HepG2 (cell line): ENCODE results near the gene TLE2. TPM values are rescaled to one million over a fixed set of nuclear protein-coding genes. Genes with fewer than 3 reads are reported as not detected.
A peak's percentile ranks its signal among the peaks of the same experiment; 100 is the strongest.

Source experiments
- ATRX ChIP-seq: sonication (generic); formaldehyde crosslinking; IDR thresholded peaks from 2 replicates; pipeline ENCODE4 v1.4.0; 2020; ENCODE audit warnings: missing genetic modification reagents, borderline replicate concordance
- ISX ChIP-seq: sonication (generic); formaldehyde crosslinking; conservative IDR thresholded peaks from 2 replicates; pipeline ENCODE4 v1.5.0; 2020; ENCODE audit warnings: missing genetic modification reagents
- JUND ChIP-seq: sonication (generic); formaldehyde crosslinking; IDR thresholded peaks from 2 replicates; pipeline ENCODE4 v1.8.0; 2022; ENCODE audit warnings: mild to moderate bottlenecking, missing genetic modification reagents
- PTBP1 ChIP-seq: fragments of 200-400 bp; formaldehyde crosslinking; IDR thresholded peaks from 2 replicates; pipeline ENCODE4 v1.6.1; 2018; ENCODE audit warnings: low read length, low read depth; ENCODE audit not compliant: poor library complexity, severe bottlenecking
- SALL1 ChIP-seq: sonication (generic); formaldehyde crosslinking; IDR thresholded peaks from 2 replicates; pipeline ENCODE4 v1.8.0; 2022; ENCODE audit warnings: mild to moderate bottlenecking, missing genetic modification reagents
- SOX13 ChIP-seq, 3 experiments: fragments of 450-650 bp in 1 of 3; sonication (generic) in 1 of 3; formaldehyde crosslinking in 1 of 3; IDR thresholded peaks in 2 of 3; conservative IDR thresholded peaks in 1 of 3; 2 replicates each; pipeline versions ENCODE4 v1.5.0 to v1.6.1; 2016 to 2020; ENCODE audit warnings: antibody characterized with exemption in 1 of 3, mild to moderate bottlenecking in 1 of 3, missing compliant biosample characterization in 1 of 3, missing genetic modification reagents in 1 of 3, moderate library complexity in 1 of 3
- ZBTB21 ChIP-seq: sonication (generic); formaldehyde crosslinking; IDR thresholded peaks from 2 replicates; pipeline ENCODE4 v1.4.0; 2020; ENCODE audit warnings: missing genetic modification reagents
- ZNF205 ChIP-seq: IDR thresholded peaks from 2 replicates; pipeline ENCODE4 v1.6.1; 2018; ENCODE audit warnings: missing biosample characterization, missing genetic modification reagents
- ZNF552 ChIP-seq: sonication (generic); formaldehyde crosslinking; IDR thresholded peaks from 2 replicates; pipeline ENCODE4 v1.9.0; 2022; ENCODE audit warnings: missing genetic modification reagents, mild to moderate bottlenecking, borderline replicate concordance
- ZNF572 ChIP-seq: sonication (generic); formaldehyde crosslinking; IDR thresholded peaks from 2 replicates; pipeline ENCODE4 v1.5.1; 2020; ENCODE audit warnings: mild to moderate bottlenecking, missing genetic modification reagents
- ZNF615 ChIP-seq: sonication (generic); formaldehyde crosslinking; IDR thresholded peaks from 2 replicates; pipeline ENCODE4 v1.5.0; 2020; ENCODE audit warnings: mild to moderate bottlenecking, missing genetic modification reagents, borderline replicate concordance
- ZNF737 ChIP-seq: sonication (generic); formaldehyde crosslinking; IDR thresholded peaks from 2 replicates; pipeline ENCODE4 v1.5.0; 2020; ENCODE audit warnings: missing genetic modification reagents, mild to moderate bottlenecking, borderline replicate concordance
- ZNF891 ChIP-seq: sonication (generic); formaldehyde crosslinking; IDR thresholded peaks from 2 replicates; pipeline ENCODE4 v1.5.0; 2020; ENCODE audit warnings: mild to moderate bottlenecking, missing genetic modification reagents
- polyA plus RNA-seq, 8 experiments: library from polyadenylated mRNA; depleted of rRNA in 3 of 8; stranded (reverse) in 7 of 8; unstranded in 1 of 8; fragments of >200 nt; fragmentation: Illumina TruSeq in 4 of 8; extraction: Trizol in 4 of 8; gene quantifications; 2 replicates each; pipeline versions ENCODE4 v1.2.1 to v1.2.3, GENCODE V29; 2011 to 2016; ENCODE audit warnings: low read depth in 4 of 8, missing spikeins in 1 of 8, mixed read lengths in 1 of 8; ENCODE audit not compliant: insufficient read depth in 1 of 8
- total RNA-seq, 5 experiments: library from RNA; depleted of rRNA; stranded (reverse); fragments of >200 nt; fragmentation: Illumina TruSeq; extraction: Trizol; gene quantifications; 2 replicates each; pipeline ENCODE4 v1.2.3, GENCODE V29; 2016; ENCODE audit warnings: low read depth in 1 of 5
- TF ChIP-seq, protein P1 (sequence below): sonication (generic); formaldehyde crosslinking; IDR thresholded peaks from 2 replicates; pipeline ENCODE4 v1.4.0; 2020; ENCODE audit warnings: missing genetic modification reagents
- TF ChIP-seq, protein P2 (sequence below): sonication (generic); formaldehyde crosslinking; IDR thresholded peaks from 2 replicates; pipeline ENCODE4 v1.4.0; 2020; ENCODE audit warnings: mild to moderate bottlenecking, missing genetic modification reagents
- TF ChIP-seq, protein P3 (sequence below): sonication (generic); formaldehyde crosslinking; IDR thresholded peaks from 2 replicates; pipeline ENCODE4 v1.9.0; 2021; ENCODE audit warnings: missing genetic modification reagents, mild to moderate bottlenecking, borderline replicate concordance
- TF ChIP-seq, protein P4 (sequence below): sonication (generic); formaldehyde crosslinking; IDR thresholded peaks from 2 replicates; pipeline ENCODE4 v1.5.0; 2020; ENCODE audit warnings: missing genetic modification reagents
- TF ChIP-seq, protein P5 (sequence below): sonication (generic); formaldehyde crosslinking; IDR thresholded peaks from 2 replicates; pipeline ENCODE4 v1.4.0; 2020; ENCODE audit warnings: missing genetic modification reagents
- TF ChIP-seq, protein P6 (sequence below): sonication (generic); formaldehyde crosslinking; IDR thresholded peaks from 2 replicates; pipeline ENCODE4 v1.4.0; 2020; ENCODE audit warnings: missing genetic modification reagents; ENCODE audit errors: not compliant biosample characterization

The TLE2 gene
- total and polyA plus RNA-seq, 2 of the 13 experiments (the other 11 are each of a cell fraction or from before 2014, with no cell fraction given), result 0.07 to 0.81 TPM

DNA sequence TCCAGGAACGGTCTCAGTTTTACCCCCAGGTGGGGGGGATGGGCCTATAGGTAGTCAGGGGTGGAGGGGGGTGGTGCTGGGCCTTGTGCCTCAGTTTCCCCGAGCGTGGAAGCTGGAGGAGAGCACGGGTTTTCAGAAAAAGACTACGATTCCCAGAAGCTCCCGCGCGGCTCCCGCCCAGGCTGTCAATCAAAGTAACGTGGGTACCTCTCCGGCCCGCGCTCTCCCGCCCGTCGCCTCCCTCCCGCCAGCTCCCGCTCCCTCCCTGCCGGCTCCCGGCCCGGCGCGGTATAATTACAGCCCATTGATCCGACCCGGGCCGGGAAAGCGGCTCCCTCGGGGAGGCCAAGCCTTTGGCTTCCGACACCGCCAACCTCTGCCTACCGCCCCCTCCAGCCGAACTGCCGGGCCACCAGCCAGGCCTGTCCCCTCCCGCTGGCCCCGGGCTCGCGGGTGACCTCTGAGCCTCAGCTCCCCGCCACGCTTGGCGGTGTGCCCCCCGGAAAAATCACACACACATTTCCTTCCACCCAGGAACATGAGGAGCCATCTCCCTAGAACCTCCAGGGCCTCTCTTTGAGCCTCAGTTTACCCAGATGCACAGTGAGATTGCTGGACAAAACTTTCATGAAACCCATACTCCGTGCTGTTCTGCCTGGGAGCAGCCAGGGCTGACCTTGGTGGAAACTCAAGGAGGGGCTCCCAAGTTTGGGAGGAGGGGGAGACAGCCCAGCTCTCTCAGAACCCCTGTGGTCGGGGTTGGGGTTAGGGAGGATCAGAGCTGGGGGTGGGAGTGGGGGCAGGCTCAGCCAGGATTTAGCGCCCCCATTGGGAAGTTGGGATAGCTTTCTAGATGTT lies 7.3 kb upstream of the TLE2 start (continued):
- TF ChIP-seq, protein P1, sequence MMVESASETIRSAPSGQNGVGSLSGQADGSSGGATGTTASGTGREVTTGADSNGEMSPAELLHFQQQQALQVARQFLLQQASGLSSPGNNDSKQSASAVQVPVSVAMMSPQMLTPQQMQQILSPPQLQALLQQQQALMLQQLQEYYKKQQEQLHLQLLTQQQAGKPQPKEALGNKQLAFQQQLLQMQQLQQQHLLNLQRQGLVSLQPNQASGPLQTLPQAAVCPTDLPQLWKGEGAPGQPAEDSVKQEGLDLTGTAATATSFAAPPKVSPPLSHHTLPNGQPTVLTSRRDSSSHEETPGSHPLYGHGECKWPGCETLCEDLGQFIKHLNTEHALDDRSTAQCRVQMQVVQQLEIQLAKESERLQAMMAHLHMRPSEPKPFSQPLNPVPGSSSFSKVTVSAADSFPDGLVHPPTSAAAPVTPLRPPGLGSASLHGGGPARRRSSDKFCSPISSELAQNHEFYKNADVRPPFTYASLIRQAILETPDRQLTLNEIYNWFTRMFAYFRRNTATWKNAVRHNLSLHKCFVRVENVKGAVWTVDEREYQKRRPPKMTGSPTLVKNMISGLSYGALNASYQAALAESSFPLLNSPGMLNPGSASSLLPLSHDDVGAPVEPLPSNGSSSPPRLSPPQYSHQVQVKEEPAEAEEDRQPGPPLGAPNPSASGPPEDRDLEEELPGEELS, result peak; percentile 48; the same call in 1 of the 2 replicates
- TF ChIP-seq ZNF891 (CRISPR knock-in tag) (0 out of 2 replicates have a peak, but pooled peaks have one; percentile 3), PTBP1 (peak; percentile 18), ISX (CRISPR knock-in tag) (no peak), ZNF205 (CRISPR knock-in tag) (peak; percentile 71; the same call in 1 of the 2 replicates), ZNF572 (CRISPR knock-in tag) (no peak), ATRX (CRISPR knock-in tag) (no peak), SOX13 (IDR thresholded peaks at IDR 0.05) (no peak), SOX13 (CRISPR knock-in tag; conservative IDR thresholded peaks at IDR 0.05 in 1 of 2, IDR thresholded peaks at IDR 0.05 in 1 of 2) (peak in 1 of 2 experiments; percentile 50; a peak in 1 of 4 replicates), JUND (CRISPR knock-in tag) (0 out of 2 replicates have a peak, but pooled peaks have one; percentile 14), ZBTB21 (CRISPR knock-in tag) (no peak), SALL1 (CRISPR knock-in tag) (peak; percentile 76), ZNF737 (CRISPR knock-in tag) (no peak), ZNF615 (peak; percentile 60; the same call in 1 of the 2 replicates), ZNF552 (CRISPR knock-in tag) (no peak)
- TF ChIP-seq, protein P2, sequence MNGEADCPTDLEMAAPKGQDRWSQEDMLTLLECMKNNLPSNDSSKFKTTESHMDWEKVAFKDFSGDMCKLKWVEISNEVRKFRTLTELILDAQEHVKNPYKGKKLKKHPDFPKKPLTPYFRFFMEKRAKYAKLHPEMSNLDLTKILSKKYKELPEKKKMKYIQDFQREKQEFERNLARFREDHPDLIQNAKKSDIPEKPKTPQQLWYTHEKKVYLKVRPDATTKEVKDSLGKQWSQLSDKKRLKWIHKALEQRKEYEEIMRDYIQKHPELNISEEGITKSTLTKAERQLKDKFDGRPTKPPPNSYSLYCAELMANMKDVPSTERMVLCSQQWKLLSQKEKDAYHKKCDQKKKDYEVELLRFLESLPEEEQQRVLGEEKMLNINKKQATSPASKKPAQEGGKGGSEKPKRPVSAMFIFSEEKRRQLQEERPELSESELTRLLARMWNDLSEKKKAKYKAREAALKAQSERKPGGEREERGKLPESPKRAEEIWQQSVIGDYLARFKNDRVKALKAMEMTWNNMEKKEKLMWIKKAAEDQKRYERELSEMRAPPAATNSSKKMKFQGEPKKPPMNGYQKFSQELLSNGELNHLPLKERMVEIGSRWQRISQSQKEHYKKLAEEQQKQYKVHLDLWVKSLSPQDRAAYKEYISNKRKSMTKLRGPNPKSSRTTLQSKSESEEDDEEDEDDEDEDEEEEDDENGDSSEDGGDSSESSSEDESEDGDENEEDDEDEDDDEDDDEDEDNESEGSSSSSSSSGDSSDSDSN (CRISPR knock-in tag), result peak; percentile 100
- TF ChIP-seq, protein P3, sequence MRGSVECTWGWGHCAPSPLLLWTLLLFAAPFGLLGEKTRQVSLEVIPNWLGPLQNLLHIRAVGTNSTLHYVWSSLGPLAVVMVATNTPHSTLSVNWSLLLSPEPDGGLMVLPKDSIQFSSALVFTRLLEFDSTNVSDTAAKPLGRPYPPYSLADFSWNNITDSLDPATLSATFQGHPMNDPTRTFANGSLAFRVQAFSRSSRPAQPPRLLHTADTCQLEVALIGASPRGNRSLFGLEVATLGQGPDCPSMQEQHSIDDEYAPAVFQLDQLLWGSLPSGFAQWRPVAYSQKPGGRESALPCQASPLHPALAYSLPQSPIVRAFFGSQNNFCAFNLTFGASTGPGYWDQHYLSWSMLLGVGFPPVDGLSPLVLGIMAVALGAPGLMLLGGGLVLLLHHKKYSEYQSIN (CRISPR knock-in tag), result no peak
- TF ChIP-seq, protein P4, sequence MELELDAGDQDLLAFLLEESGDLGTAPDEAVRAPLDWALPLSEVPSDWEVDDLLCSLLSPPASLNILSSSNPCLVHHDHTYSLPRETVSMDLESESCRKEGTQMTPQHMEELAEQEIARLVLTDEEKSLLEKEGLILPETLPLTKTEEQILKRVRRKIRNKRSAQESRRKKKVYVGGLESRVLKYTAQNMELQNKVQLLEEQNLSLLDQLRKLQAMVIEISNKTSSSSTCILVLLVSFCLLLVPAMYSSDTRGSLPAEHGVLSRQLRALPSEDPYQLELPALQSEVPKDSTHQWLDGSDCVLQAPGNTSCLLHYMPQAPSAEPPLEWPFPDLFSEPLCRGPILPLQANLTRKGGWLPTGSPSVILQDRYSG, result no peak
- TF ChIP-seq, protein P5, sequence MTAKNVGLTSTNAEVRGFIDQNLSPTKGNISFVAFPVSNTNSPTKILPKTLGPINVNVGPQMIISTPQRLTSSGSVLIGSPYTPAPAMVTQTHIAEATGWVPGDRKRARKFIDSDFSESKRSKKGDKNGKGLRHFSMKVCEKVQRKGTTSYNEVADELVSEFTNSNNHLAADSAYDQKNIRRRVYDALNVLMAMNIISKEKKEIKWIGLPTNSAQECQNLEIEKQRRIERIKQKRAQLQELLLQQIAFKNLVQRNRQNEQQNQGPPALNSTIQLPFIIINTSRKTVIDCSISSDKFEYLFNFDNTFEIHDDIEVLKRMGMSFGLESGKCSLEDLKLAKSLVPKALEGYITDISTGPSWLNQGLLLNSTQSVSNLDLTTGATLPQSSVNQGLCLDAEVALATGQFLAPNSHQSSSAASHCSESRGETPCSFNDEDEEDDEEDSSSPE, result peak; percentile 80
- TF ChIP-seq, protein P6, sequence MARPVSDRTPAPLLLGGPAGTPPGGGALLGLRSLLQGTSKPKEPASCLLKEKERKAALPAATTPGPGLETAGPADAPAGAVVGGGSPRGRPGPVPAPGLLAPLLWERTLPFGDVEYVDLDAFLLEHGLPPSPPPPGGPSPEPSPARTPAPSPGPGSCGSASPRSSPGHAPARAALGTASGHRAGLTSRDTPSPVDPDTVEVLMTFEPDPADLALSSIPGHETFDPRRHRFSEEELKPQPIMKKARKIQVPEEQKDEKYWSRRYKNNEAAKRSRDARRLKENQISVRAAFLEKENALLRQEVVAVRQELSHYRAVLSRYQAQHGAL, result no peak
